Measurements from ENCODE around the gene C19orf67.
"Not testable (repeated sequence)": the region's sequence is repeated elsewhere in the genome, so short reads cannot be mapped to it uniquely, and the experiment has no call there.

DNA sequence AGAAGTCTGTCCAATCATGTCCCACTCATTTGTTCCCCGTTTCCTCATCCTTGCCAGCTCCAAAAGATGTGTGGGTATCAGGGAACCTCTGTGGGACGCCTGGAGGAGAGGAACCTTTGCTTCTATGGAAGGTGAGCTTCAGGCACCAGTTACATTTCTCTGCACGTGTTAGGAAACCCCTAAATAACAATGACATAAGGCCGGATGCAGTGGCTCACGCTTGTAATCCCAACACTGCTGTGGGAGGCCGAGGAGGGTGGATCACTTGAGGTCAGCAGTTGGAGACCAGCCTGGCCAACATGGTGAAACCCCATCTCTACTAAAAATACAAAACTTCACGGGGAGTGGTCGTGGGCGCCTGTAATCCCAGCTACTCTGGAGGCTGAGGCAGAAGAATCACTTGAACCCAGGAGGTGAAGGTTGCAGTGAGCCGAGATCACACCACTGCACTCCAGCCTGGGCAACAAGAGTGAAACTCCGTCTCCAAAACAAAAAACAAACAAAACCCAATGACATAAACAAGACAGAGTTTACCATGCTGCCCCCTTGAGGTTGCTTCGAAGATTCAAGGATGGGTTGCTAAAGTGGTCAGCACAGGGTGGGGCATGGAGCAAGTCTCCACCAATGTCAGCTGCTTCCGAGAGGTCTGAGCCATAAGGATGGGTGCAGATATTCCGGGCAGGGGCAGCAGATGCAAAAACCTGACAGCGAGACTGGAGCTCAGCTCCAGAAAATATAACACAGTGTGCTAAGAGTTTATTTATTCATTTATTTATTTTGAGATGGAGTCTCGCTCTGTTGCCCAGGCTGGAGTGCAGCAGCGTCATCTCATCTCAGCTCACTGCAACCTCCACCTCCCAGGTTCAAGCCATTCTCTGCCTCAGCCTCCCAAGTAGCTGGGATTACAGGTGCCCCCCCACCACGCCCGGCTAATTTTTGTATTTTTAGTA lies 42.6 kb downstream of the C19orf67 start:
- peak; percentile 31 to 55 (median 41) for TF ChIP-seq CTCF (IDR thresholded peaks at IDR 0.05)
- TF ChIP-seq POLR2A (IDR thresholded peaks at IDR 0.05; ENCODE audit: low read depth); POLR2AphosphoS5 (IDR thresholded peaks at IDR 0.05); EP300 (IDR thresholded peaks at IDR 0.05): not testable (repeated sequence)
